Large intestine (tissue), 3 donors: Measurements from ENCODE around the gene MTA2. TPM values are rescaled to one million over a fixed set of nuclear protein-coding genes. Genes with fewer than 3 reads are reported as not detected.
"Not testable (repeated sequence)": the region's sequence is repeated elsewhere in the genome, so short reads cannot be mapped to it uniquely, and the experiment has no call there.

ENCODE experiments used
- DNase-seq, 2 donors: peaks; one replicate each; pipeline versions ENCODE4 v3.0.0 to v3.0.0-alpha.2; 2013
- H3K27ac ChIP-seq: one replicate; pipeline ENCODE4 v1.5.1; 2013; ENCODE audit warnings: low read length
- H3K27me3 ChIP-seq: 2 replicates; pipeline ENCODE4 v1.6.1; 2013; ENCODE audit warnings: low read length; ENCODE audit not compliant: control insufficient read depth, insufficient read depth
- H3K36me3 ChIP-seq: 2 replicates; pipeline ENCODE4 v1.6.1; 2013; ENCODE audit warnings: low read length; ENCODE audit not compliant: control insufficient read depth, insufficient read depth
- H3K4me1 ChIP-seq: one replicate; pipeline ENCODE4 v1.6.1; 2013; ENCODE audit warnings: low read length; ENCODE audit not compliant: control insufficient read depth, insufficient read depth
- H3K4me3 ChIP-seq: one replicate; pipeline ENCODE4 v1.5.1; 2013; ENCODE audit warnings: low read length
- H3K9me3 ChIP-seq: one replicate; pipeline ENCODE4 v1.6.1; 2013; ENCODE audit warnings: mild to moderate bottlenecking, low read depth, low read length, moderate library complexity; ENCODE audit not compliant: control insufficient read depth
- WGBS: methylation state at CpG from one replicate; pipeline ENCODE4 v1.1.5; 2013; ENCODE audit warnings: low lambda C conversion rate; ENCODE audit not compliant: insufficient coverage; 5-methylcytosine and 5-hydroxymethylcytosine counted together
- polyA plus RNA-seq: library from polyadenylated mRNA; unstranded; fragments of 120-200 nt; gene quantifications from one replicate; pipeline ENCODE4 v1.2.1, GENCODE V29; 2013

MTA2 gene
- polyA plus RNA-seq, 1 donor = 51.6 TPM

DNA sequence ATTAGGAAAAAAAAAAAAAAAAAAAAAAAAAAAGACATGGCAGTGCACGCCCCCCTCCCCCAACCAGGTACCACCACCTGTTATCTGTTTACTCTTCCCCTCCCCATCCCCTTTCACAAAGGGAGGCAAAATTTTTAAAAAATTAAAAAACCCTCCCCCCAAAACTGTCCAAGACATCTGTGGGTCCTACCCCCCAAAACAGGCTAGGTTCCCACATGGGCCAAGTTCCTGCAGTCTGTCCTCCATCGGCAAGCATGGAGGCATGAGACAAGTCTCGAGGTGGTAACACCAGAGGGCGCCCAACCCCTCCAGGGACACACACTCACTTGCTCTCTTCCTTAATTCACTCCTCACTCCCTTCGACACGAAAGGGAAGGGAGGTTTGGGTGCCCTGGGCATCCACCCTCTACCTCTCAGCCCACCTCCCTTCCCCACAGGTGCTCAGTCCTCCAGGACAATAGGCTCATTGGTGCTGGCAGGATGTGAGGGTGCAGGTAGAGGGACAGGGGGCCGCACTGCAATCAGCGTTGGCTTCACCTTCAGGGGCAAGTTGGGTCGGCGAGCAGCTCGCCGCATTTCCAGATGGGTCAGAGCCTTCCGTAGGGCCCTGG is 8.1 kb downstream of the MTA2 start:
- WGBS = no CpG with 5 or more reads among the region's 13 CpGs
- Histone ChIP-seq H3K27me3 (no peaks in the 10 kb centered on the region), H3K27ac (no peak overlapping the region), H3K36me3 (peaks cover 47% of the 10 kb centered on the region), H3K4me1 (peaks cover 12% of the 10 kb centered on the region), H3K9me3 (no peaks in the 10 kb centered on the region), H3K4me3 (no peak overlapping the region)
- peak; percentile 63 to 64 for DNase-seq

DNA sequence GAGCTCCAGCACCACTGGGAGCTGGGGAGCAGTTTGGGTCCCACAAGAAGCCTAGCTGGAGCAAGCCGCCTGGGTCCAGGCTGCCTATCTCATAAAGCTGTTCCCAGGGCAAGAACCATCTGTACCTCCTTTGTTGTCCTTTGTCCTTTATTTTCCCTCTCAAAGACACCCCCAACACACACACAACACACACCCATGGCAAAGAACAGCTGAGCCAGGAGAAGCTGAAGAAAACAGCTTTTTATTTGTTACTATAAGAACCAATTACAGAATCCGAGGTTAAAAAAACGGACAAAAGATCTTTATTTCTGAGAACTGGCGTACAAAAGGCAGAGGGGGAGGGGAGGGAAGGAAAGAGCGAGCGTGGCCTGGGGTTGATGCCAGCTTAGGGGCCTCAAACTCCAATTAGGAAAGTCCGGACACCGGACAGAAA is 8.7 kb downstream of the MTA2 start:
- 72% methylated on average over 2 of the region's 8 CpGs for WGBS
- Histone ChIP-seq H3K9me3 (no peaks in the 10 kb centered on the region), H3K36me3 (peaks cover 47% of the 10 kb centered on the region)

DNA sequence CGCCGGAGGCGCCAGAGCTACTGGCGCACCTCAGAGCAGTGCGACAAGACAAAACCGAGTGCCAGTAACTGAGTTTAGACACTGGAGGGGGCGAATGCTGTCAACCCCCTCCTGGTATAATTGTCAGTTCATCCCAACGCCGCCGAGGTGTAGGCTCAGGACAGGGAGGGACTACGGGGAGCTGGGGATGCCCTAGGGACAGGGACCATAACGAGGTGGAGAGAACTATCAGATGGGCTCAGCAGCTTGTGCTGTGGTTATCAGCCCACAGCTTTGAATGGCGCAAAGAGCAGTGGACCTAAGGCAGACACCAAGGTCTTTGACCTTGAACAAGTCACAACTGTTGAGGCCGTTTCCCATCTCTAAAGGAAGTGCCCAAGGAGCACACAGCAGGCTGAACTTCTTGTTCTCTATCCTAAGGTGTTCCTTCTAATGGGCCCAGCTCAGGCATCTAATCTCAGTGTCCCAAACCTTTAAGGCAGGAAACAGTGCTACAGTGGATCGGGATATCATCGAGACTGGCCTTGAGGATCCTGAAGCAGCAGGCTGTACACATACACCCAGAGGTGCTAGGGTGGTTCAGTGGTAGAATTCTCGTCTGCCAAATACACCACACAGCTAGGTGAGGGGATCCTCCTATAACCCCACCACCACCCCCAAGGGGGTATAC is 9.4 kb downstream of the MTA2 start:
- H3K27ac ChIP-seq = peak overlapping the region; percentile 86
- no CpG with 5 or more reads among the region's 17 CpGs for WGBS
- DNase-seq = peak in 1 of 2 donors; percentile 71
- H3K27me3 ChIP-seq = no peaks in the 10 kb centered on the region
- H3K9me3 ChIP-seq = no peaks in the 10 kb centered on the region
- H3K4me3 ChIP-seq = peak overlapping the region; percentile 82
- H3K4me1 ChIP-seq = peaks cover 12% of the 10 kb centered on the region
- H3K36me3 ChIP-seq = peaks cover 47% of the 10 kb centered on the region

More for the DNA sequence above, 8.7 kb downstream of the MTA2 start:
- Histone ChIP-seq H3K27me3 (no peaks in the 10 kb centered on the region), H3K27ac (peak overlapping the region; percentile 86), H3K4me3 (no peak overlapping the region), H3K4me1 (peaks cover 12% of the 10 kb centered on the region)
- DNase-seq = no peak

DNA sequence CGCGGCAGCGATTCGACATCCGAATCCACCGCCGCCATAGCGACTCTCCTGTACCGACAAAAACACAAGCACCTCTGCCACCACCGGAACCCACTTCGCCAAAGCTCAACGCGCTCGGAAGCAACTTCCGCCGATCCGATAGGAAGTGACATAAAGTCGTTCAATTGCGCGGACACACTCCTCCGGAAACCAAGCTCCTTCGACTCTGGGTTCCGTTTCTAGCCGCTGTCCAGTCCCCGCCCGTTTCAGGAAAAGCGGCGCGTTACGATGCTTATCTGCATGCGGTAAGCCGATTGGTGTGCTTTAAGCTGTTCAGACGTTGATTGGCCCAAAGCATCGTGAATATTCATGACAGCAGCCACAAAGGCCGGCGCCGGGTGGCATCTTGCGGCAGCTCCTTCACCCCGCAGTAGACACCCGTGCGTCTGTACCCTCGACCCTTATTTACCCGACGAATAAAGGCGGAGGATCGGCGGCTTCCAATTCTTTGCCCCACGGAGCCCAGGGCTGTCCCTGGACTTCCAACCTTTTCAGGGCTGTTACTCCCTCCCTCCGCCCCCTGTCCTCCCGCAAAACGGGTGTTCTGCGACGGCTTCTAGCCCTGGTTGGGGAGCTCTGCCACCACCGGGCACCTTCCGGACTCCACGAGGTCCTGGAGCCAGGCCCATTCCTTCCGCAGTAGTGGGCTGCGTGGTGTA is 10.1 kb downstream of the MTA2 start, which contains the start of gene TUT1:
Gene TUT1, minus strand, starts transcription at position 76 of the 698 bp plus-strand sequence. Its CDS starts 38 bp downstream, at position 38.
- H3K9me3 ChIP-seq = no peaks in the 10 kb centered on the region
- peaks cover 12% of the 10 kb centered on the region for H3K4me1 ChIP-seq
- H3K36me3 ChIP-seq = peaks cover 45% of the 10 kb centered on the region

DNA sequence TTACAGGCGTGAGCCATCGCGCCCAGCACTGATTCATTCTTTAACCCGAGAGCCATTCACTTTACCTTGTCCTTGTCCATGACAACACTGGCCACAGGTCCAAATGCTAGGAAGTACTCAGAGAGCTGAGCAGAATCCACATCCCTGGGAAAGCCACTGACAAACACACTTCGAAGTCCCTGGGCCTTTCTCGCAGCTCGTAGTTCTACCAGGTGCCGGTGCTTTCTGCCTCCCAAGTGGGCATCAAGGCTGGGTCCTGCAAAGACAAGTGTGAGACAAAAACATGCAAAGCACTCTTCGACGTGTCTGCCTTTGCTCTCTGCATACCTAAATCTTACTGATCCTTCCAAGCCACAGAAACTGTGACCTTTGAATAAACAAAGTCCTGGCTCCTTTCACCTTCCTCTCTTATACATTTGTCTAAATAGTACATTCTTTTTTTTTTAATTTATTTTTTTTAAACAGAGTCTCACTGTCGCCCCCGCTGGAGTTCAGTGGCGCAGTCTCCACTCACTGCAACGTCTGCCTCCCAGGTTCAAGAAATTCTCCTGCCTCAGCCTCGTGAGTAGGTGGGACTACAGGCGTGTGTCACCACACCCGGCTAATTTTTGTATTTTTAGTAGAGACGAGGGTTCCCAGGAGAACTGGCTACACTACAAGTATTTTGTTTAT is 12.6 kb downstream of the MTA2 start:
- no peak overlapping the region for H3K4me3 ChIP-seq
- no peak overlapping the region for H3K27ac ChIP-seq
- H3K27me3 ChIP-seq = no peaks in the 10 kb centered on the region
- H3K9me3 ChIP-seq = no peaks in the 10 kb centered on the region
- no peak for DNase-seq
- 23% methylated on average over 2 of the region's 18 CpGs for WGBS
- H3K4me1 ChIP-seq = peaks cover 12% of the 10 kb centered on the region
- H3K36me3 ChIP-seq = peaks cover 34% of the 10 kb centered on the region

More for the DNA sequence above, 10.1 kb downstream of the MTA2 start, which contains the start of gene TUT1:
- no CpG with 5 or more reads among the region's 58 CpGs for WGBS
- peak within 1 kb of the TSS; percentile 86 for H3K27ac ChIP-seq
- DNase-seq = peak; percentile 98 to 99
- no peaks in the 10 kb centered on the region for H3K27me3 ChIP-seq
- peak within 1 kb of the TSS; percentile 82 for H3K4me3 ChIP-seq

DNA sequence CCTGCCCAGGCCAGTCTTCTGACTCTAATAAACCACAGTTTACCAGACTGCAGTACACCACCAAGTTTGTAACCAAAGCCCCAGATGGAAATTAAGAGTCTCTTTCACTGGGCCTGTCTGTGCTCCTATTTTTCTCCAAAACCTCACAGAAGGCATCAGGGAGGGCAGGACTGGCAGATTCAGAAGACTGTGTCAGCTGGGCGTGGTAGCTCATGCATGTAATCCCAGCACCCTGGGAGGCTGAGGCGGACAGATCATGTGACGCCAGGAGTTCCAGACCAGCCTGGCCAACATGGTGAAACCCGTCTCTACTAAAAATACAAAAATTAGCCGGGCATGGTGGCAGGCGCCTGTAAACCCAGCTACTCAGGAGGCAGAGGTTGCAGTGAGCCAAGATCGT is 16.3 kb downstream of the MTA2 start:
- H3K27me3 ChIP-seq, DNase-seq, H3K4me3 ChIP-seq, H3K4me1 ChIP-seq, H3K27ac ChIP-seq, H3K9me3 ChIP-seq: not testable (repeated sequence)
- H3K36me3 ChIP-seq = peaks cover 41% of the 10 kb centered on the region
- WGBS = no CpG with 5 or more reads among the region's 7 CpGs

DNA sequence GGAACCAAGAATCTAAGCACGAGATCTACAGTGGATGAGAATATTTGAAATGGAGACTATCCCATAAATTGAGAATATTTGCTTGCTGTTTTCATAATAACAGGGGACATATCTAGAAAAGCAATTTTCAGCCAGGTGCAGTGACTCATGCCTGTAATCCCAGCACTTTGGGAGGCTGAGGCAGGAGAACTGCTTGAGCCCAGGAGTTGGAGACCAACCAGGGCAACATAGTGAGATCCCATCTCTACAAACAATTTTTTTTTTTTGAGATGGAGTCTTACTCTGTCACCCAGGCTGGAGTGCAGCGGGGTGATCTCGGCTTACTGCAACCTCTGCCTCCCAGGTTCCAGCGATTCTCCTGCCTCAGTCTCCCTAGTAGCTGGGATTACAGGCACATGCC is 19.9 kb downstream of the MTA2 start:
- H3K27me3 ChIP-seq, DNase-seq, H3K9me3 ChIP-seq, H3K27ac ChIP-seq, H3K4me3 ChIP-seq, H3K4me1 ChIP-seq: not testable (repeated sequence)
- H3K36me3 ChIP-seq = peaks cover 47% of the 10 kb centered on the region
- no CpG with 5 or more reads among the region's 4 CpGs for WGBS

DNA sequence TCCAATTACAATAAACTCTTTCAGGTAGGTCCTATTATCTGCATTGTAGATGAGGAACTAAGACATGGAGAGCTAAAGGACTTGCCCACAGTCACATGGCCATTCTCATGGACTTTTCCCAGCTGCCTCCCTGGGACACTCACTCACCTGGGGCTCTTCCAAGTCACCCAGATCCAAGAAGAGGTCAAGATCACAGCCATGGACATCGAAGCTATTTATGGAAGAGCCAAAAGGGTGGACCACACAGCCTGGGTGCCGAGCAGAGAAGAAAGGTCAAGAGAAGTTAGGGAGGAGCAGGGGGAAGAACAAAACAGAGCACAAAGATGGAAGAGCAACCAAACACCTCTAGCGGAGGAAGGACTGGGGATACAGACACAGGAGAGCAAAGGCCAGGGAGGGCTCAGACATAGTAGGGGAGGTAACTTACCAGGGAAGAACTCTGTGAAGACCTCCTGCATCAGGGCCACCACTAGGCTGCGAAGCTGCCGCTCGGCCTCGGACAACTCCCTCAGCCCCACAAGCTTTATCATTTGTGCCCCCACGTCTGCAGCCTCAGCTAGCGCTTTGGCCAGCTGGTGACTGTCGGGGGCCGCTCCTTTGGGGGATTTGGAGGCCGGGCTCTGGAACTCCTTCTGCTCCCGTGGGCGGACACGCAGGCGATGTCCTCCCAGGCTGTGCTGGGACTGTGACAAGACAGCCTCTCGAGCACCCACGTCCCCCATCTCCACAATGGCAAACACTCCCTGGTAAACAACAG is 20.5 kb downstream of the MTA2 start:
- peaks cover 51% of the 10 kb centered on the region for H3K36me3 ChIP-seq

DNA sequence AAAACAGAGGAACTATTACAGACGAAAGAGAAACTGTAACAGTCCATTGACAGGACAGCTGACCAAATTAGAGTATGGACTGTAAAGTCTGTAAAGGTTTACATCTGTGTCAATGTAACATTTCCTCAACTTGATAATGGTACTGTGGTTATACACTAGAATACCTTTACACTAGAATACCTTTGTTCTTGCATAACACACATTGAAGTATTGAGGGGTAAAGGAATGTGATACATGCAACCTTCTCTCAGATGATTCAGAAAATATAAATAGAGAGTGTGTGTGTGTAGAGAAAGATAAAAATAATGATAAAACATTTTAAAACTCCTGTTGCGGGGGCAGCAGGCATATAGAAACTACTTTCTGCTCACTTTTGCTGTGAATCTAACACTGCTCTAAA is 22.4 kb downstream of the MTA2 start:
- H3K36me3 ChIP-seq = peaks cover 49% of the 10 kb centered on the region
- no peaks in the 10 kb centered on the region for H3K9me3 ChIP-seq
- no peak overlapping the region for H3K27ac ChIP-seq
- no peak overlapping the region for H3K4me3 ChIP-seq
- H3K27me3 ChIP-seq = no peaks in the 10 kb centered on the region
- 100% methylated on average over 1 of the region's 2 CpGs for WGBS
- no peak for DNase-seq
- H3K4me1 ChIP-seq = peaks cover 11% of the 10 kb centered on the region

More for the DNA sequence above, 20.5 kb downstream of the MTA2 start:
- no peak overlapping the region for H3K4me3 ChIP-seq
- DNase-seq = no peak
- WGBS = 100% methylated on average over 1 of the region's 18 CpGs
- no peak overlapping the region for H3K27ac ChIP-seq
- H3K4me1 ChIP-seq = no peaks in the 10 kb centered on the region
- no peaks in the 10 kb centered on the region for H3K27me3 ChIP-seq
- H3K9me3 ChIP-seq = no peaks in the 10 kb centered on the region
